ENCODE results near the gene P4HTM.
A peak's percentile ranks its signal among the peaks of the same experiment; 100 is the strongest.

P4HTM gene

DNA sequence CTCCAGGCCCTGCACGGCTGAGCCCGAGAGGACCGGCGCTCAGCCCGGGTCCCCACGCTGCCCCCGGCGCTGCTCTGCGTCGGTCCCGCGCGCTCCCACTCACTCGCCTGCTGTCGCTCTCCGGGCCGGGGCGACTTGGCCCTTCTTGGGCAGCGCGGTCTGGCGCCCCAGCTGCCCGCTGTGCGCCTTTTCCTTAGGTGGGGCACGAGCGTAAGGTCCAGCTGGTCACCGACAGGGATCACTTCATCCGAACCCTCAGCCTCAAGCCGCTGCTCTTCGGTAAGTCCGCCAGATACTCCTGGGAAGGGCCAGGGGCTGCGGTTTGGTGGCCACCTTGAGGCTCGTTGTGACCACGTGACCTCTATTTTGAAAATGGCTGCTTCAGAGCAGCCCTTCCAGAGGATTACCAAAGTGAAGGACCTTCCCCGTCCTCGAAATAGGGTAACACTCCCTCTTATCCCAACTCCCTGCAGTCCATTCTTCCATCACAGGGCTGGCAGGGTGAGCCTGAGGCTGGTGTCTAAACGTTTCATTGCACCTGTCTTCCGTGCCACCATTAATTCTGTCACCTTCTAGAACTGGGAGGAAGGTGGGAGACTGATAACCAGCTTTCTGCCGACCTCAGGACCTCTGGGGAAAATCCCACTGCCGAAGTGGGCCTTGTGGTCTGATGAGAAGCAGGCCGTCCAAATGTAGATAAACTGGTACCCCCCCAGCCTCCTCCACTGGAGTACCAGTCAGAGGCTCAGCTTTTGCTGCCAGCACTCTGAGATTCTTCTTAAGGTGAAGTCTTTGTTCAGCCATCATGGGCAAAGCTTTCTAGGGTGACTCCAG is 812 bp downstream of the P4HTM start:
- Histone ChIP-seq H3K4me3 (ENCODE audit: severe bottlenecking) (peak overlapping the region; percentile 74), H3K27ac (ENCODE audit: poor library complexity, severe bottlenecking) (peak overlapping the region; percentile 74), H3K4me1 (ENCODE audit: insufficient read depth, poor library complexity, severe bottlenecking) (no peaks in the 10 kb centered on the region), H3K9me3 (ENCODE audit: severe bottlenecking) (no peaks in the 10 kb centered on the region), H3K27me3 (ENCODE audit: insufficient read depth, poor library complexity, severe bottlenecking) (no peaks in the 10 kb centered on the region), H3K36me3 (ENCODE audit: low read depth) (no peaks in the 10 kb centered on the region)
- ATAC-seq (ENCODE audit: low read depth) = peak; percentile 9
- no peak for DNase-seq (ENCODE audit: low spot score)
- TF ChIP-seq, protein P1, sequence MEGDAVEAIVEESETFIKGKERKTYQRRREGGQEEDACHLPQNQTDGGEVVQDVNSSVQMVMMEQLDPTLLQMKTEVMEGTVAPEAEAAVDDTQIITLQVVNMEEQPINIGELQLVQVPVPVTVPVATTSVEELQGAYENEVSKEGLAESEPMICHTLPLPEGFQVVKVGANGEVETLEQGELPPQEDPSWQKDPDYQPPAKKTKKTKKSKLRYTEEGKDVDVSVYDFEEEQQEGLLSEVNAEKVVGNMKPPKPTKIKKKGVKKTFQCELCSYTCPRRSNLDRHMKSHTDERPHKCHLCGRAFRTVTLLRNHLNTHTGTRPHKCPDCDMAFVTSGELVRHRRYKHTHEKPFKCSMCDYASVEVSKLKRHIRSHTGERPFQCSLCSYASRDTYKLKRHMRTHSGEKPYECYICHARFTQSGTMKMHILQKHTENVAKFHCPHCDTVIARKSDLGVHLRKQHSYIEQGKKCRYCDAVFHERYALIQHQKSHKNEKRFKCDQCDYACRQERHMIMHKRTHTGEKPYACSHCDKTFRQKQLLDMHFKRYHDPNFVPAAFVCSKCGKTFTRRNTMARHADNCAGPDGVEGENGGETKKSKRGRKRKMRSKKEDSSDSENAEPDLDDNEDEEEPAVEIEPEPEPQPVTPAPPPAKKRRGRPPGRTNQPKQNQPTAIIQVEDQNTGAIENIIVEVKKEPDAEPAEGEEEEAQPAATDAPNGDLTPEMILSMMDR (IDR thresholded peaks at IDR 0.05; ENCODE audit: poor library complexity, severe bottlenecking) = no peak

DNA sequence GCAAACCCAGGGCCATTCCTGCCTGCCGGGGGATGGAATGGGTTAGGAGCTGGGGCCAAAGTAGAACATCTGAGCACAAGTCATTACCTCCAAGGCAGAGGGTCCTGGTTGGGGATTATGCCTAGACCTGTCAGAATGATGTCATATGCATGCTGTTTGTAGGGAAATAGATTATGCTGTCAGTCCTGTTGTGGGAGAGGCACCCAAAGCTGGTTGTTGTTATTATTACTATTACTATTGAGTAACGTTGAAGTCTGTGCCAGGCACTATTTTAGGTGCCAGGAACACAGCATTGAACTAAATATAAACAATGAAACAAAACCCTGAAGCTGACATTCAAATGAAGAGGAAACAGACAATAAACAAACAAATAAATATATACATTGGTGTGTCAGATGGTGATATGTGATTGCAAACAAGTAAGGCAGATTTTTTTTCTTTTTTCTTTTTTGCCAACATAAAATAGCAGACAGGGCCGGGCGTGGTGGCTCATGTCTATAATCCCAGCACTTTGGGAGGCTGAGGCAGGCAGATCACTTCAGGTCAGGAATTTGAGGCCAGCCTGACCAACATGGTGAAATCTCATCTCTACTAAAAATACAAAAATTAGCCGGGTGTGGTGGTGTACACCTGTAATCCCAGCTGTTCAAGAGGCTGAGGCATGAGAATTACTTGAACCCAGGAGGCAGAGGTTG is 2.0 kb downstream of the P4HTM start:
- Histone ChIP-seq H3K9me3 (ENCODE audit: severe bottlenecking) (no peaks in the 10 kb centered on the region), H3K36me3 (ENCODE audit: low read depth) (no peaks in the 10 kb centered on the region), H3K27me3 (ENCODE audit: insufficient read depth, poor library complexity, severe bottlenecking) (no peaks in the 10 kb centered on the region), H3K4me3 (ENCODE audit: severe bottlenecking) (no peak overlapping the region), H3K27ac (ENCODE audit: poor library complexity, severe bottlenecking) (no peak overlapping the region), H3K4me1 (ENCODE audit: insufficient read depth, poor library complexity, severe bottlenecking) (no peaks in the 10 kb centered on the region)
- no peak for DNase-seq (ENCODE audit: low spot score)
- ATAC-seq (ENCODE audit: low read depth) = no peak
- TF ChIP-seq, protein P1 (IDR thresholded peaks at IDR 0.05; ENCODE audit: poor library complexity, severe bottlenecking) = no peak

DNA sequence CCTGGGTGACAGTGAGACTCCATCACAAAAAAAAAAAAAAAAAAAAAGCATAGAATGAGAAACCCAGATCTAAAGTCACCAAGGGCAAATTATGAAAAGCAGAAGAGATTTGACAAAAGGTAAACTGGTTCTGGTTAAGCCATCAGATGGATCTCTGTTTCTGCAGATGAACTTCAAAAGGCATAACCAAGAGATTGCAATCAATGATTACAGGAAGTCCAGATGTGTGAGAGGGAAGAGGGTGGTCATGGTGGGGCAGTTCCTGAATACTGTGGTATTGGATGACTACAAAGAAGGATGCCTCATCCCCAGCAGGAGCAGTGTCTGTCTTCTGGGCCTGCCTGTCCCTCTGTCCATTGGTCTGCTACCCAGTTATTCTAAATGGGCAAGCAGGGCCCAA is 3.8 kb downstream of the P4HTM start:
- TF ChIP-seq, protein P1 (IDR thresholded peaks at IDR 0.05; ENCODE audit: poor library complexity, severe bottlenecking) = no peak
- H3K36me3 ChIP-seq (ENCODE audit: low read depth) = no peaks in the 10 kb centered on the region

DNA sequence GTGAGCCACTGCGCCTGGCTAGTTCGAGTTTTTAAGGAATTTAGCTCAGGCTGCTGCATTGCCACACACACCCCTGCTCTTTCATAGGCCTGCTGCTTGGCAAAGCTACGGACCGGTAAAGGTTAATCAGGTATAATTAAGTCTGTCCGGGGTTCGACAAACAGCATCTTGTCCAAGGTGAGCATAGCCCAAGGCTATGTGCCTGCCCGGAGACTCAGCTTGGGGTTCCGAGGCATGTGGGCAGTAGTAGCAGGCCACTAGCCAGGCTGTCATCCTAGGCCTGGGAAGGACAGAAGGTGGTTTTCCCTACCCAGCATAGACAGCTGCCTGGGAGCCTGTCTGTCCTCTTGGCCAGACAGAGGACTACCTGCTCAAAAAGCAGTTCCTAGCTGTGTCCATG is 6.6 kb downstream of the P4HTM start:
- TF ChIP-seq, protein P1 (IDR thresholded peaks at IDR 0.05; ENCODE audit: poor library complexity, severe bottlenecking) = no peak
- ATAC-seq (ENCODE audit: low read depth) = no peak
- no peak for DNase-seq (ENCODE audit: low spot score)
- H3K4me1 ChIP-seq (ENCODE audit: insufficient read depth, poor library complexity, severe bottlenecking) = no peaks in the 10 kb centered on the region
- no peak overlapping the region for H3K27ac ChIP-seq (ENCODE audit: poor library complexity, severe bottlenecking)
- no peaks in the 10 kb centered on the region for H3K36me3 ChIP-seq (ENCODE audit: low read depth)
- no peaks in the 10 kb centered on the region for H3K9me3 ChIP-seq (ENCODE audit: severe bottlenecking)
- no peak overlapping the region for H3K4me3 ChIP-seq (ENCODE audit: severe bottlenecking)
- no peaks in the 10 kb centered on the region for H3K27me3 ChIP-seq (ENCODE audit: insufficient read depth, poor library complexity, severe bottlenecking)

More for the DNA sequence above, 3.8 kb downstream of the P4HTM start:
- DNase-seq (ENCODE audit: low spot score) (no peak), ATAC-seq (ENCODE audit: low read depth) (no peak)
- Histone ChIP-seq H3K9me3 (ENCODE audit: severe bottlenecking) (no peaks in the 10 kb centered on the region), H3K4me1 (ENCODE audit: insufficient read depth, poor library complexity, severe bottlenecking) (no peaks in the 10 kb centered on the region), H3K4me3 (ENCODE audit: severe bottlenecking) (no peak overlapping the region), H3K27me3 (ENCODE audit: insufficient read depth, poor library complexity, severe bottlenecking) (no peaks in the 10 kb centered on the region), H3K27ac (ENCODE audit: poor library complexity, severe bottlenecking) (no peak overlapping the region)

Measured in RWPE2 (cell line).